Umbilical cord (tissue), 2 donors: ENCODE data around the gene FBXW7. TPM values are rescaled to one million over a fixed set of nuclear protein-coding genes. Genes with fewer than 3 reads are reported as not detected.

ENCODE experiments used
- DNase-seq: peaks from one replicate; pipeline ENCODE4 v3.0.0-alpha.2; 2015; ENCODE audit warnings: low spot score
- total RNA-seq: library from RNA; depleted of rRNA; stranded (reverse); fragments of >200 nt; gene quantifications from one replicate; pipeline ENCODE4 v1.2.3, GENCODE V29; 2014; ENCODE audit warnings: low replicate concordance; ENCODE audit not compliant: insufficient read depth

Gene FBXW7
- total RNA-seq, 1 donor from 2014 or later, result 66.4 TPM

DNA sequence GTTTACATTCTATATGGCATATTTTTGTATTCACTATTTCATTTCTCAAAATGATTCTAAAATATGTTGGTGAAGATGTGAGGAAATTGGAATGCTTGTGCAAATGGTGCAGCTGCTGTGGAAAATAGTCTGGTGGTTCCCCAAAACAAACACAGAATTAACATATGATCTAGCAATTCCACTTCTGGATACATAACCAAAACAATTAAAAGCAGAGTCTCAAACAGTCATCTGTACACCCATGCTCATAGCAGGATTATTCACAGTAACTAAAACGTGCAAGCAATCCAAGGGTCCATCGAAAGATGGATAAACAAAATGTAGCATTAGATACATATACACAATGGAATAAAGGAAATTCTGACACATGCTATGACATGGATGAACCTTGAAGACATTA lies 204.8 kb downstream of the FBXW7 start:
- DNase-seq, result no peak

DNA sequence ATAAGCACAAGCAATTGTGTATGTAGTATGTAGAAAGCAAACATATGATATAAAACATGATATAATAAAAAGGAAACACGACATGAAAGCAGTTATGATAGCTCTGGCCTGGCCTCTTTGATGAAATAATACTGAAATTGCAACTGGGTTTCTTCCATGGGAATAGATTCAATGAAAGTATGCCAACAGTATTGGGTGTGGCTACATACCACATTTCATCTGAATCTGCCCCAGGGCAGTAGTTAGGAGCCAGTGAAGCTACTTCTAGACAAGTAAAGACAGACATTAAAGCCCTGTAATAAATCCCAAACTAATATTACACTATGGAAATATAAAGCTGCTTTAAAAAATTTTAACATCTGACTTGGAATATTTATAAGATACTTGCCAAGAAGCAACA lies 207.3 kb downstream of the FBXW7 start:
- peak; percentile 77 for DNase-seq

DNA sequence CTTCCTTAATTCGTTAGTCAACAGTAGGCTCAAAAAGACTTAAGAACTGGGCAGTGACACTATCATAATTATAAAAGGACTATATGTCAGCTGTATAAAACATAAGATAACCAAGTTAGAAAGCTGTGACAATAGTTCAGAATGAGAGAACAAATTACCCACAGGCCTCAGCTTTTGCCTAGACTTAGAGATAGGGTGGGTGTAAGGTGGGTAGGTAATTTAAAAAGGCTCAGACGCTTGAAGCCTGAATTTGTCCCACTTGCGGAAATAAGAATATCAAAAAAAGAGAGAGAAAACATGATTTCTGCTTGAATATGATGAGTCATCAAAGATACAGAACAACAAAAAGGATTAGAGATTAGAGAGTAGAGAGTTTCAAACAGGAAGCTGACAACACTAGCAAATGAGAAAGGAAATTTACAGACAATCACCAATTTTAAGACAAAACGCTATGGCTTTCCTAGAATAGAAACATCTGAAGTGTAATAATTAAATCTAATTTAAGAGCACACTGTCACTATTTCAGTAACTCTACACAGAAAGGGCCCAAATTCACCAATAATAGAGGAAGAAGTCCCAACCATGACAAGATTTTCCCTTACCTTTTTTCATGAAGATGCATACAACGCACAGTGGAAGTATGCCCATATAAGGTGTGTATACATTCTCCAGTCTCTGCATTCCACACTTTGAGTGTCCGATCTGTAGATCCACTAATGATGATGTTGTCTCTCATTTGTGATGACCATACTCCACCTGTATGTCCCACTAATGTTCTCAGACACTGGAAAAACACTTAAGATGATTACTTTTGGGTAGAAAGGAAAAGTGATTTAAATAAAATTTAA lies 208.1 kb downstream of the FBXW7 start:
- no peak for DNase-seq

DNA sequence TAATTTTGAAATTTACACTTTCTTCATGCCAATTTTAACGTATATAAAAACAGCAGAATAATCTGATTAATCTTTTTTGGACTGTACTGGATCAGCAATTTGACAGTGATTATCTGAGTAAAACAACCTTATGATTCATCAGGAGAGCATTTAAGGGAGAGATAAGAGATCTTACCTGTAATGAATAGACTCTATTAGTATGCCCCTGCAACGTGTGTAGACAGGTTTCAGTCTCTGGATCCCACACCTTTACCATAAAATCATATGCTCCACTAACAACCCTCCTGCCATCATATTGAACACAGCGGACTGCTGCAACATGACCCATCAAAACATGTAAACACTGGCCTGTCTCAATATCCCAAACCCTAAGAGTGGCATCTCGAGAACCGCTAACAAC lies 210.1 kb downstream of the FBXW7 start:
- DNase-seq, result peak; percentile 50

DNA sequence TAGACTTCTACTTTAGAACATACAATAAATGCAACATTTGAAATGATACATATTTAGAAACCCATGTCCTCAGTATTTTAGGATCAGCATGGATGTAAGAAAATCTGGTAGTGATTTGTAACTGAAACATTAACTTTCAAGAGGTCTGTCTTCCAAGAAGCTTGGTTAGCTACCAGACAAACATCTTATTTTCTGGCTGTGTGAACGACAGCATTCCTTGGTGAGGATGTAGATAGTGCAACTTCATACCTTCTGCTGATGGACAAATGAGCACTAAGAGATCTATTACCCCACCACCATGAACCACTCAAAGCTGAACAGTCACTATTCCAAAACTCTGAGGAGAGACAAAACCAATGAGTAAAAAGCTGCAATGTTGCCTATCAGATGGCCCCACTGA lies 212.7 kb downstream of the FBXW7 start:
- DNase-seq, result no peak

DNA sequence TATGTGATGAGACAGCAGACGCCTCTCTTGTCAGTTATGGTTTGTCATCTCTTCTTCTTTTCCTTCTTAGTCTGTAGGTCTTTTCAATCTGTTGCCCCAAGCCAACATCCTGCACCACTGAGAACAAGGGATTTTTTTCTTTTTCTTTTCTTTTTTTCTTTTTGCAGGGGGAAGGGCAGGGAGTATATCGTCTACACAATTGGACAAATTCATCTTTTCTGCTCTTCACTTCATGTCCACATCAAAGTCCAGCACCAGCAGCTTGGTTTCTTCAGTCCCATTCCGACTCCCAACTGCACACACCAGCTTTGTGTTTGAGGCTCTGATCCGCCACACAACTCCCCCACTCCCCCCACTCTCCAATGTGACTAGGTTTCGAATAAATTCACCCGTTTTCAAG lies 213.2 kb downstream of the FBXW7 start:
- DNase-seq, result no peak

DNA sequence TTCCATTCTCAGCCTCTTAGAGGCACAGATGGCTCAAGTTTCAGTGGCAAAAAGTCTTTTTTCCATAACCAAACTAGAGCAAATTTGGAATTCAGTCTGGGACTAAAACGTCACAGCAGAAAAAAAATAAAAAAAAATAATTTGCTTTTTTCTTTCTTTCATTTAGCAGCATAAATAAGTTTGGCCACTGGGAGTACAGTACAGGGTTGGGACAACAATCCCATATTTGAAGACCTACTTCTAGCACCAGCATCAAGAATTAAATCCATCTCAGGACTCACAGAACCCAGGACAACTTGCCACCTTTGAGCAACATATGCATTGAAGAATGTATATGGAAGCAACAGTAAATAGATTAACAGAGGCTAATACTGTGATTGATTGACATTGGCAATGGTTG lies 214.0 kb downstream of the FBXW7 start:
- DNase-seq, result no peak

DNA sequence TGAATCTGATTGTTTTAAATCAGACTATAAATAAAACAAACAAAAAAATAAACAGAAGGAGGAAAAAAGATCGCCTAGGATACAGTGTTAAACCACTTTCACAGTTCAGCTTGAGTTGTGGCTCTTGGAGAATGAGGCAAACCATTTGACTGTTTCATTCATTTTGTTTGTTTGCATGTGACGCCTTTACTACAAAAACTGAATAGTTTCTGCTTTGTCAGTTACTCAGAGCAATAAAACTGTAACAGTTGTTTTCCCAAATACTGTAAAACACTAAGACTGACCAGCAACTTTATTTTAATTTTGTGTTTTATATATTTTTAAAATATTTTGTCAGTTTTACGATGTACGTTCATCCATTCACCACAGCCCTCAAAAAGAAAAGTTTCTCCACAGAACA lies 214.5 kb downstream of the FBXW7 start:
- no peak for DNase-seq

DNA sequence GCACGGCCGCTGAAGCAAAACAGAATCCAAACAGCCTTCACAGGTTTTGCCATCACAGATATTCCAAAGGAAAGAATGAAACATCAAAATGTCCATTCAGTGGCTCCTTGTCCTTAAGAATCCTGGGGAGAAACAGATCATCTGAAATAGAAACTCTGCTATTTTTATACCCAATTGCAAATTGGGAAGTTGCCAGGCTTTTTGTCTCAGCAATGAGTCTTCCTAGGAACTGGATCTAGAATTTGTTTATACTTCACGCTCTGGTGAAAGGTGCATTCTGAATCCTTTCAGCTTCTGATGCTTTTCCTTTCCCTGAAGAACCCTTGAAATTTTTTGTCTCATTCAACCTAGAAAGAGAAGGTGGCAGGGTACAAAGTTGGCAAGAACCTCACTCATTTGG lies 218.9 kb downstream of the FBXW7 start:
- no peak for DNase-seq

DNA sequence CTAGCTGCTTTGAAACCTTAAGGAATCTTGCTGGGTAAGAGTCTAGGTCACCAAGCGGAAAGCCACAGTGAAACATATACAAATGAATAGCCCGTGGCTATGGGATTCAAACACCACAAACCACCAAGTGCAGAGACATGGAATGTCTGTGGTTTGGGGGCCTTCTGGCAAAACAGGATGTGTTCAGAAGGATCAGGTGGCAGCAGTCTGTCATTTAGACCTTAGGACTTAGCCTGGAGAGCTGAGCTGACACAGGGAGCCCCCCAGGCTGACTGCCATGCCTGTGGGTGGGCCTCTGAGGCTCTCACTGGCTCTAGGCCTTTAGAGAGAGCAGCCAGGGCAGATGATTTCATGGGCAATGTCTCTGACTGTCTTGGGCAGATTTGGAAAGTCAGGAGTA lies 225.6 kb downstream of the FBXW7 start:
- DNase-seq, result no peak

DNA sequence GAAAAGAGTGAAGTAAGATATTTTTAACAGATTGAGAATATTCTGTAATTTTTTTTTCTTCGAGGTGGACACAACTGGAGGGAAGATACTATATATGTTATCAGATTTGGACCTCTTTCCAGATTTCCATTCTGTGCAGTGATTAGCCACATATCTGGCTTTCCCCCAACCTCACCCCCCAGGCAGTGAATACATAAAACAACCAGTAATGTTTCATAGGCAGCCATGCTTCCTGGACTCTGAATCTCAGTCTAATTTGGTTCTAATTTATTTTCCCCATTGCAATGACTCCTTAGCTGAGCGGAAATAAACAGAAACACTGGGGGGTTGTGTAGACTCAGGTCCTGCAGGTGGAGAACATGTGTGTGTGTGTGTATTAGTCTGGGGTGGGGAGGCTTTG lies 226.5 kb downstream of the FBXW7 start:
- DNase-seq, result no peak

DNA sequence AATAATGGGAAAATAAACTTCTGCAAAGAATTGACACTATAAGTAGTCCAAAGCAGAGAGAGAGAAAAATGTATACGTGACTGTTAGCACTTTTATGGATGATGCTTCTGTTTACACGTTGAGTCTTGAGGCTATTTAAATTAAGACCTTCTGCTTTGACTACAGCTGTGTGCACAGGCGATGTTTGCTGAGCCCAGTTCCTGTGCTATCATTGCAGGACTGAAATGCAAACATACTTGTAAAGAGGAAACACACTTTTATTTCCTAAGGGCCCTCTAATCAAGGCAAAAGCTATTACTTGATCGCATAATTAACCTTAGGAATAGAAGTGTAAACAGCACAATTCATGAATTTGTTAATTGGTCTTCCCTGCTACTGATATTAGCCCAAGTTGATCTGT lies 226.9 kb downstream of the FBXW7 start:
- no peak for DNase-seq

DNA sequence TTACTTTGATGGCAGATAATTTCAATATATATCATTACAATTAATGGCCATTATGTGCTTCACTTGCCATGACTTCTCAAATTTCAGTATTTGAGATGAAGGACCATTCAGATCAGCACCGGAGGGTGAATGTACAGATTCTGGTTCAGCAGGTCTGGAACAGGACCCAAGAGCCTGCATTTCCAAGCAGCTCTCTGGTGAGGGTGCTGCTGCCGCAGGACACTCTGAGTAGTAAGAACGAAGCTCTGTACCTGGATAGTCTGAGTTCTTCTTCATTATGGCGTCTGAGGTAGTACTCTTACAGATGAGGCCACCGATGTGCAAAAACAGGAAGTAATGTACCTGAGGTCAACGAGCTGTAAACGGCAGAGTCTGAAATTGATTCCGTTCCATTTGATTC lies 228.2 kb downstream of the FBXW7 start:
- DNase-seq, result no peak

DNA sequence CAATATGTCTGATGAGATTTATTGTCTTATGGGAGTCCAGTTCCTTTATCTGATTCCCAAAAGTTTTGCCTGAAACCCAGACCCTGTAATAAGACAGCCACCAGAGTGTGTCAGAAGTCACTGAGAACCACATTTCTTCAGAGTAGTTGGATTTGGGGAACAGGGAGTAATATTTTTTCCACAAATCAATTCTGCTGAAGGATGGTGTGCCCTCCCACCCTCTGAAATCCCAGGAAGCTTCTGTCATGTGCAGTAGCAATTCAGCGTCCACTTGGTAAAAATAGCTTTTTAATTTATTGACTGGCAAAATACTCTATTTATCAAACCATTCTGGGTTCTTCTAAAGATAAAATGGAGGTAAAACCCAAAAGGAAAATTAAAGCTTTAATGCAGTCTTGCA lies 229.4 kb downstream of the FBXW7 start:
- no peak for DNase-seq

DNA sequence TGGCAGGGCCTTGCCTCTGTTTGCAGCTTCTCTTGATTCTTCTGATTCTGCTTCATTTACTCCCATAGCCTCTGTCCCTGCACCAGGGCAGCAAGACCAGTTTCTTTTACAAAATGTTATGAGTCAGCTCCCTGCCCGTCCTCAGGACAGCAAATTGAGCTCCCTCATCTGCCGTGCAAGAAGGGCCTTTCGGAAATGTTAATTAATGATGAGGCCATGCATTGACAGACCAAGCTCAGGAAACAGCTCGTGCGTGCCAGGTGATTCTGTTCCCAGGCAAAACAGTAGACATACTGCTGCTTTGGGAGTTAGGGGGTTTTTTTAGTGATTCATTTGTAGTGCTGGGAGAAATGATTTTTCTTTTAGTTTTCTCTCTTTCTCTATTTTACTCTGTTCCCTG lies 231.7 kb downstream of the FBXW7 start:
- DNase-seq, result peak; percentile 15

DNA sequence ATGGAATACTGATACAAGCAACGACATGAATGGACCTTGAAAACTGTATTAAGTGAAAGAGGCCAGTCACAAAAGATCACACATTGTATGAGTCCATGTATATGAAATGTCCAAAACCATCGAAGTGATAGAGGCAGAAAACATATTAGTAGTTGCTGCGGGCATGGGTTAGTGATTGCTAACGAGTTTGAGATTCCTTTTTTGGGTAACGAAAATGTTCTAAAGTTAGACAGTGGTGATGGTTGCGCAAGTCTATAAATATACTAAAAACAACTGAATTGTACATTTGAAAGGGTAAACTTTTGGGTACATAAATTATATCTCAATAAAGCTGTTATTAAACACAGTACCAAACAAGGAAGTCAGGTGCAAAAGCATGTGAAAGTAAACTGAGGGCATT lies 234.5 kb downstream of the FBXW7 start:
- DNase-seq, result no peak

DNA sequence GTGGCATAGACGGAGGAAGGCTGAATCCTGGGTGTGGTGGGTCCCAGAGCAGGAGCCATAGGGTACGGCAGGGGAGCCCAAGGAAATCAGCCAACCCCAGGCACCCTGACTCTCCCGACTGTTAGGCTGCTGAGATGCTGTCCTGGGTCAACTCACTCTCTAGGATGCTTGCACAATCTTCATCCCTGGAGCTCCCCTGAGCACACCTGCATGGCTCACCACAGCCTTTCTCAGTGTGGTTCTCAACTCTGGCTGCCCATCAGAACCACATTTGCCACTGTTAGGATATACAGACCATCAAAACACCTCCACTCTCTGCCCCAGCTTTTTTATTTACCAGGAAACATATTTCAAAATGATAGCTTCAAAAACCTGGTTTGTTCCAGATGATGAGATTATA lies 236.3 kb downstream of the FBXW7 start:
- DNase-seq, result no peak

DNA sequence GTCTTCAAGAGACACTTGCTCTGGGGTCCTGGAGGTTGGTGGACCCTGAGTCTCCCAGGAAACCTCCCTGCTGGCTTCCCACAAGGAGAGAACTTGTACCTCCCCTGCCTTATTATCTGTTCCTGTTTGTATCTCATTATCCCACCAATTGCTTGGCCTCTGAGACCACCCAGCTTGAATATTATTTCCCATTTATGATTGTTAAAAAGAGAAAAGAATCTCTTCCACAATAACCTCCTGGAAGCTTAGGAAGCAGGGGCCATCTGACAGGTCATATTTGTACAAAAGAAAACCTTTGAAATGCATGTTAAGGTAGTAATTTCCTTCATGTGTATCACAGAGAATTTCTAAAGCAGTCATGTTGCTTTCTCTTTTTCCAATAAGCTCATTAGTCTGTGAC lies 239.5 kb downstream of the FBXW7 start:
- no peak for DNase-seq

DNA sequence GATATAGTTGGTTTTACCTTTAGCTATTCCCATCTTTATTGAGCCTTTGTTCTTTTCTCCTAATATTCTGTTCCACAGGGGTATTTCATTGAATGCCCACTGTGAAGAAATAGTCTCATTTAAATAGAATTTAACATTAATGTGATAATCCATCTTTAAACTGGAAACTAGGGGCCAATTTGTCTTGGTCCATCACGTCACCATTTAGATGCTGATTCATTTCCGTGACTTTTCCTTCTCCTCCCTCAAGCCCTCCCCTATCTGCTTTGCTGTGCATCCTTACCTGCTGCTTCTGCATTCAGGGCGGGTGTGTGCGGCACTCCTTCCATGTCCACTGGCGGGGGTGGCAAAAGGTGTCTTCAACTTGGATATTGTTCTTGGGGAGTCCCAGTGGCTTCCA lies 241.1 kb downstream of the FBXW7 start:
- DNase-seq, result no peak

DNA sequence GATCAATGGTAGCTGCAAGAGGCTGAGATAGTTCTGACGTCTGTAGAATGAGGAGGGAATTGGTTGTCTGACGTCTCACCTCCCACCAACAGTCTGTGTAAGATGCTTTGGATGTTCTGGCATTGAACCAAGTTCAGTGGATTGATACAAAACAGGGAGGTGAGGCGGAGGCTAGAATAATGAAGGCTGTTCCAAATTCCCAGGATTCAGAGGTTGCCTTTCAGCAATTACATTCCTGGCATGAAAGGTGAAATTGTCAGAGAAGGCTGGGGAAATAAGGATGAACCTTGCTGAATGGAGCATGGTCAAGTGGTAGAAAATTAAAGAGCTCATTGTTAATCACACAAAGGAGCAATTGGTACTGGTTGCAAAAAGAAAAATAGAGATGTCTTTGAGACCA lies 241.6 kb downstream of the FBXW7 start:
- DNase-seq, result no peak

DNA sequence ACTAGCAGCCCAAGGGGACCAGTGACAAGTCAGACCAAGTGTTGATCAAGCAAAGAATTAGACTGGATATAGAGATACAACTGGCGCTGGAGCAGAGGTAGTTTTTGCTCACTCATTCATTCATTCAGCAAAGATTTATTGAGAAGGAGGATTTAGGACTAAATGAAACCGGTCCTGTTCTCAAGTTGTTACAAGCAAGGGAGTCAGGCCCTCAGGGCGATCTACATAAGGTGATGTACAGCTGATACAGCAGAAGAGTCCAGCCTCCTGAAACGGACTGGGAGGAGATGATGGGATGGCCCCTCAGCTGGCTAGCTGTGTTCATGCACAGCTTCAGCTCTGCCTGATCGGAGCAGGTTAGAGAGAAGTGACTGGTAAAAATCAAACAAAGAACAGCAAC lies 242.4 kb downstream of the FBXW7 start:
- peak; percentile 15 for DNase-seq

DNA sequence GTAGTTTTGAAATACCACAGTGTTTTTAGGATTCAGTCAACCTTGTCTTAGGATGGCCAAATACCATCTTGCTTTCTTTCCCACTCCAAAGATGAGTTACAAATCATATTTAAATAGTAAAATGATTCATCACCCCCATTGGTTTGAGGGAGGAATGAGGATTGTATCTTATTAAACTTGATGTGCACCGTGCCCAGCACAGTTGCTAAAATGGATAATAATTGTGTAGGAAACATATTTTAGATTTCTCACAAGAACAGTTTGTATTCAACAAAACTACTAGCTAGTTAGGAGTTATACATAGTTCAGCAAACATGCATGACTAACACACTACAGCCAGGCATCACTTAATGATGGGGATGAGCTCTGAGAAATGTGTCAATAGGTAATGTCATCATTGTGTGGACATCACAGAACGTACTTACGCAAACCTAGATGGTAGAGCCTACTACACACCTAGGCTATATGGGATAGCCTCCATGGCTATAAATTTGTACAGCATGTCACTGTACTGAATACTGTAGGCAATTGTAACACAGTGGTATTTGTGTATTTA lies 245.4 kb downstream of the FBXW7 start:
- DNase-seq, result no peak

DNA sequence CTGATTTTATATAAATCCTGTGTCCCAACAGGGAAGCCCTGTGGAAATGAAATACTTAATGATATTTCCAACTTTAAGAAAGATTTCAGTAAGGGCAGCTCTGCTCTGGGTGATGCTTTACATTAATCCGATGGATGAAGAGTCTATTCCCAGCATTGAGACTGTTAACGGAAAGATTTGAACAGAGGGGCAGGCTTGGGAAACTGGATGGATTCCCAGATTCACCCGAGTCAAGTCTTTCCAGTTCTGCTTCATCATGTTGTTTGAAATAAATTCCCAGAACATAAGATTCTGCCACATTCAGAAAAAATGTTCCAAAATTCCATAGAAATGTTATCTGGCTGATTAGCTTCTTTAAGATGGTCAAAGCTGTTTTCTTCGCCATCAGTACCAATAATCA lies 246.0 kb downstream of the FBXW7 start:
- DNase-seq, result peak; percentile 95

DNA sequence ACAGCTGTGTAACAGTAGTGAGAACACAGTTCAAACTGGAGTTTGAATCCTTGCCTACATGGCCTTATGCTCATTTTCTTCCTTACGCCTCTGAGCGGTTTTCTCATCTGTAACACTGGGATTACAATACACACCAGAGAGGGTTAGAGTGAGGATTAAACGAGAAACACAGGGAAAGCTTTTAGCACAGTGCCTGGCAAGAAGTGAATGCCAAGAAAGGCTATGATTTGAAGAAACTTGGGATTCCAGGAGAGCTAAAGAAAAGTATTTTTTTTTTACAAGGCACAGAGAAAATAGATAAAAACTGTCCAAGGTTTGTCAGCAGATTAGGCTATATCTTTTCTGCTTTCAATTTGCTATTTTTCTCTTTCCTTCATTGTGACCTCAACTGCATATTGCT lies 246.4 kb downstream of the FBXW7 start:
- peak; percentile 83 for DNase-seq
